NCI-H2196 treated with DMSO at 0.1 percent for 48 hours (cell line): Measurements from ENCODE around the gene NCAPD3.

Source experiments
- DNase-seq: peaks from one replicate; lab custom pipeline; 2025; ENCODE audit not compliant: unreplicated experiment; lab: John Stamatoyannopoulos, UW

Gene NCAPD3

GRCh38 chr11:134252346-134253187 lies 28.8 kb upstream of the NCAPD3 start:
- DNase-seq = no peak

GRCh38 chr11:134250675-134251074 lies 26.9 kb upstream of the NCAPD3 start:
- DNase-seq = no peak

- DNase-seq = no peak
Measured at GRCh38 chr11:134250246-134250645, 26.5 kb upstream of the NCAPD3 start.

DNA sequence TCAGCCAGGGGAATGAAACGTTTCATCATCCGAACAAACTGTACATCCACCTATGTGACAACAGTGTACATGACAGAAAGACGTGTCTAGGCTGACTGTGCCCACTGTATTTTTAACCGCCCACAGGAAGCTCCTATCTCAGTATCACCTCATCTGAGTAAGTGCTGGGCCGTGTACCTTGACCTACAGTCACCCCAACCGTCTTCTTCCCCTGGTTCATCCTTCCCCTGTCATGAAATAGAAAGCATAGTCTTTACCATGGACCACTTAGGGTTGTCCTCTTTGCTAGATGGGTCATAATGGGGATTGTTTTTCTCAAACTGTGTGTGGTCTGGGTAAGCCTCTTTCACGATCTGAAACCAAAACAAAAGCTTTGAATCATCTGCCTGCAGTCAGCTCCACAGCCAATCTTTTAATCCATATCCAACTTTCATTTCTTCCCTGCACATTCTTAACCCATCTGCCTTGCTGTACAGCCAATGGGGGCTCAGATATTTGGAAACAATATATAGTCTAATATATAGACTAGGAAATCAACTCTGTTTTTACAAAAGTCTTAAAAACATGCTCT lies 25.2 kb upstream of the NCAPD3 start:
- no peak for DNase-seq

GRCh38 chr11:134246678-134247077 lies 22.9 kb upstream of the NCAPD3 start:
- DNase-seq = no peak

GRCh38 chr11:134246100-134246499 lies 22.3 kb upstream of the NCAPD3 start:
- no peak for DNase-seq

GRCh38 chr11:134245434-134245833 lies 21.7 kb upstream of the NCAPD3 start:
- no peak for DNase-seq

GRCh38 chr11:134244593-134244992 lies 20.8 kb upstream of the NCAPD3 start:
- no peak for DNase-seq

DNA sequence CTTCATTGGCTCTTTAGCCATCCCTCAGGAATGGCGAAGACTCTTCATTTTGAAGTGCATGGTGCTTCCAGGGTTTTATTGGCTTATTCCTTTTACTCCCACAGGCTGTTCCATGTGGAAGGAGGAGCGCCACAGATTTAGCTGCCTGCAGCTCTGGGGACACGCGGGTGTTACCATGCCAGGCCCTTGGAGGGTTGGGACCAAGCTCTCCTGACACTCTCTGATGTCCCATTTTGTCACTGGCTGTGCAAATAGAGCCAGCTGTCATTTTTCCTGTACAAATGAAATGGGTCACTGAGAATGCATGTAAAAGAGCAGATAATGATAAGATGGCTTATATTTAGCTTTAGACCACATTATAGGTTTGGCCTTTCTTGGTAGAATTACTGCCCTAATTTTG lies 20.1 kb upstream of the NCAPD3 start:
- no peak for DNase-seq

GRCh38 chr11:134242376-134242775 lies 18.6 kb upstream of the NCAPD3 start:
- DNase-seq = no peak

GRCh38 chr11:134240592-134240991 lies 16.8 kb upstream of the NCAPD3 start:
- no peak for DNase-seq

DNA sequence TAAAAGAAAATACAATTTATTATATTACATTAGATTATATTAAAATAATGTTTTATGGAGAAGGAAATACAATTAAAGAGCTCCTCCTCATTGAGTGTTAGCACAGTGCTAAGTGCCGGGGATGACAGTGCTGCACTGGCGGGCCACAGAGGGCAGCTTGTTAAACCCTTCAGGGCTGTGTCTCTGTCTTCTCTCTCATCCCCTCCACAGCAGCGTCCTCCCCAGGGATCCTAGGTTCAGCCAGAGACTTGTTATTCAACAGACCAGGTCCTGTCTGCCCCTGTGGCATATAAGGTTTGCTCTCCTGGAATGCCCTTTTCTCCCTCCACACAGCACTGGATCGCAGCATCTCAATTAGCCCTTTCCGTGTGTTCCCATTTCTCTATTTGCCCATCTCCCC lies 15.2 kb upstream of the NCAPD3 start:
- no peak for DNase-seq

DNA sequence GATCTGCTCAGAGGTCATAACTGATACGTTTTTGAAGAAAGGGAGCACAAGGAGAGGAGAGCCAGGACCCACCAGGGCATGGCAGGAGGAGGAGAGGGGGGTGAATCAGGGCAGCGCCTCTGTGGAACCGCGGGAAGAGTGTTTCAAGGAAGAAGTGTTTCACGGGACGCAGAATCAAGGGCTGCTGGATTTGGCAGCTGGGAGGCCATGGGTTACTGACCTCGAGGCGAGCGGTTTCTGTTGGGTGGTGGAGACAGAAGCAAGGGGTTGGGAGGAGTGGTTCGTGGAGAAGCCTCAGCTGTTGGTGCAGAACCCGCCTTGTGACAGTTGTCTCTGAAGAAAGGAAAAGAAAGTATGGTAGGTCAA lies 13.8 kb upstream of the NCAPD3 start:
- no peak for DNase-seq

DNA sequence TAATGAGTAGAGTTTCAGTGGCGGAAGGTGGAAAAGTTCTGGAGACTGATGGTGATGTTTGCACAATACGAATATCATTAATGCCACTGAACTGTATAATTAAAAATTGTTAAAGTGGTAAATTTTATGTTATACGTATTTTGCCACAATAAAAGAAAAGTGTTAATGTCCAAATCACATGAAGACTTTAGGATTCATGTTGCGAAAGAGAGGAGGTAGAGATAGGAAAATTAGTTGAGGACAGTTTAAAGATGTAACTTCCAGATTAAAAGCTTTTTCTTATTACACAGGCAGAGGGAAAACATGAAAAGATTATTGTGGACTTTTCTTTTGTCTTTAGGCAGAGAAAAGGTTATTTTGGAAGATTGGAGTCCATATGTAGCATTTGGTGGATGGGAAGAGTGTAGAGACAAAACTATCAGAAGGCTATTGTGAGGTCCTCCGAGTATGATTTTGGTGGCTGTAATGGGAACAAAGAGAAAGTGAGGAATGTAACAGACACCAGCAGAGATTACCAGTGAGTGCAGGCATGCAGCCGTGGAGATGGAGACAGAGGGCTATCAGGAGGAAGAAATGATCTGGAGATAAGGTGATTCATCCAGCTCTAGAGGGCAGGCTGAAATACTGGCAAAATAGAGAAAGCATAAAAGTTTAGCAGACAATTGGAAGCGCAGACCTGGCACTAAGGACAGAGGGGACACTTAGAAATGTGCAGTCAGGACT lies 13.2 kb upstream of the NCAPD3 start:
- no peak for DNase-seq

GRCh38 chr11:134235399-134235798 lies 11.6 kb upstream of the NCAPD3 start:
- DNase-seq = no peak

DNA sequence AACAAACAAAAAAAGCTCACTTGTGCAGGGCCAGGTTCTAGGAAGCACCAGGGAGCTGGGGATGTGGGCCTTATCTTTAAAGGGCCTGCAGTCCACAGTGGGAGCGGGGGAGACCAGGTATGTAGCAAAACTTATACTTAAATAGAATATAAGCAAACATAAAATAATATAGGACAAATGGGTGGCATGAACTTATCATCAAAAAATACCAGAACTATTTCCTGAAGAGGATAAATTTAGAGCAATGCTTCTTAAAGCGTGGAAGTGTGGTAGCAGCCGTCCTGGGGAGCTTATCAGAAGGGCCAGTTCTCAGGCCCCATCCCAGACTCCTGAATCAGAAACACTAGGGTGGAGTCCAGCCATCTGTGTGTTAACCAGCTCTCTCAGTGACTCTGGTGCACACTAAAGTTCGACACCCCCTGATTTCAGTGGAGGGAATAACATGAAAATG lies 10.0 kb upstream of the NCAPD3 start:
- no peak for DNase-seq

DNA sequence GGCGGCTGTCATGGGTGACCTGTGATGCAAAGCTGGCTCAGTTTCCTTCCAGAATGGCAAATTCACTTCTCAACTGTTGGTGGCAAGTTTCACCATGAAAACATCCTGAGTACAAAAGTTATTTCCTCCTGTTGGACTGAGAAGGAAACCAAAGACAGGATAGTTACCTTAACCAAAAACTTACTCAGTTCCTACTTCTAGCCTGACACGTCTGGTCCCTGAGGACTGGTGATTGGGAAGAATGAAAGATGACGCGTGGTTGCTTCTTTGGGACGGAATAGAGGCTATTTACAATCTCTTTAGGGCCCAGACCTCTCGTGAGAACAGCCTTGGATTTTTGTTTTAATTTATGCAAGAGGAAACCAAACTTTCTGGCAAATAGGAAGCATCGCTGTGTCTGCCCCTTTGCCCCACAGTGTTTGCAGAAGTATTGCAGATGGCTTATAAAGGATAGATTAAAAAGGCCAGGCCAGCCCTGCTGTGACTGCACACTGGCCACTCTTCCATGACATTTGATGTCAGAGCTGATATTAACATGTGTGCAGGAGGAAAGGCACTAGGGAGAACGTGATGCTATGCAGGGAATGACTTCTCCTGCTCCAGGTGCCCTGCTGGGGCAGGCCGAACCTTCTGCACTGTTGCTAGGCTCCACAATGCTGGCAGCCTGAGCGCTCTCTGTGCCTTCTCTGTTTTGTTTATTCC lies 8.3 kb upstream of the NCAPD3 start:
- no peak for DNase-seq

DNA sequence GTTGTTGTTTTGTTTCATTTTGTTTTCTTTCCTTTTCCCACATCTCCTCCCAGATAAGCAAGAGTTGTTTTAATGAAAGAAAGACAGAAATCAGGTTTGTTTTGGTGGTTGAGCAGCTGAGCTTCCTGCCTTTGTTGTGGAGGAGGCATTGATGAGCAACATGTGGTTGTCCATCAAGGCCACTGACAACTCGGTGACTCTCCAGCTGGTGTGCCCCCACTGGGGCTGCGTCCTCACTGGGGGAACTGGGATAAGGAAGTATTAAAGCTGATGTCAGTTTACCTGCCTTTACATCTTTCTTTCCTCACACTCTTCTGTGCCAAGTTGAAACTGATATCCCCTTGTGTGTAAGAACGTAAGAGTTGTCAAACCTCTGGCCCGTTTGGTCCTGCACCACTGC lies 6.6 kb upstream of the NCAPD3 start:
- no peak for DNase-seq

DNA sequence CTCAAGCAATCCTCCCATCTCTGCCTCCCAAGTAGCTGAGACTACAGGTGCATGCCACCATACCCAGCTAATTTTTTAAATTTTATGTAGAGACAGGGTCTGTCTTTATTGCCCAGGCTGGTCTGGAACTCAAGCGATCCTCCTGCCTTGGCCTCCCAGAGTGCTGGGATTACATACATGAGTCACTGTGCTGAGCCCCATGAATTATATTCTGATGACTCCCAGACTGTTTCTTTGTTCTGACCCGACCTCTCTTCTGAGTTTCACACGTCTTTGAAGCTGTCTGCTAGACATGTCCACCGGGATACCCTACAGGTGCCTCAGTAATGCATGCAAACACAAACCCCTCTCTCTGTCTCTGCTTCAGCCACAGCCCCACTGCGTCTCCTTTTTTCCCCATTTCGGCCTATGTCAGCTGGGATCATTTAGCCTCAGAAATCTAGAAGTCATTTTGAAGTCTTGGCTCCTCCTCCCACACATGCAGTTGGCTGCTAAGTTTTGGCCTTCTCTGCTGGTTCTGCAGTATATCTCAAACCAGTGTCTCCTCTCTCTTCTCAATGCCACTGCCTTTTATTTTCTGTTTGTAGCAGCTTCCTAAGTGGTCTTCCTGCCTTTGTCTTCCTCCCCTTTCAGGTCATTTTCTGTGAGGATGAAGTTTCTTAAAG lies 5.5 kb upstream of the NCAPD3 start:
- no peak for DNase-seq

DNA sequence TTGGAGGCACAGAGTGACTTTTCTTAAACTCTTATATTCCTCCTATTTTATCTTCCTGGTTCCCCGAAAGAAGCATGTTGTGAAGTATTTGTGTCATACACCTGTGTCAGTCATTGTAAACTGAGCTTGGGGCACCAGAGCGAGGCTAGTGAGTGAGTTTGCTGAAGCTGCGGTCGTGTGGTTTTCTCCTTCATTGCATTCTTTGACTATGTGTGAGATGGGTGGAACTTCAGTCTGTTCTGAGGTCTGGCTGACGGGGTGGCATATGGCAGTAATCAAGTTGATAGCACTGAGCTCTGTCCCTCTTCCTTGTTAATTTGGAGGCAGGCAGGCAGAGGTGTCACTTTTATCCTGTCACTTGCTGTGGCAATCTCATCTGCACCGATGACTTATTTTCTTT lies 4.9 kb upstream of the NCAPD3 start:
- DNase-seq = no peak

DNA sequence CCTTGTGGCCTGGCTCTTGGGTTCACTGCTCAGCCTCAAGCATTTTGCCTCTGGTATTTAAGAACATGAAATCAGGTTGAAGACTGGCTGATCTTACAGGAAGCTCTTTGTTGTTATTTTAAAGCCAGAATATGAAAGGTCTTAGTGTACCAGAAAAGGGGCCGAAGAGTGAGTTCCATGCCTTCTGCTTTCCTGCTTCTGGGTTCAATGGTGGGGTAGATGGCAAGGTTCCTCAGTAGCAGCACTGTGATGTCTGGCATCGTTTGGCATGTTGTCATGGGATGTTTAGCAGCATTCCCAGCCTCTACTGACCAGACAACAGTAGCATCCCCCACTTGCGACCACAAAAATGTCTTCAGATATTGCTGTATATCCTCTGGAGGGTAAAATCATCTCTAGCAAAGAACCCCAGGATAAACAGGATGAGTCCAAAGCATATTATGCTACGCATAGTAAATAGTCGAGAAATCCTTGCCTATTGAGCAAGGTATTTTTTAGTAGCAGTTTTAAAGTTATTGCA lies 3.1 kb upstream of the NCAPD3 start:
- no peak for DNase-seq
